ENCODE measurements around the gene GMPPA.

Gene GMPPA

DNA sequence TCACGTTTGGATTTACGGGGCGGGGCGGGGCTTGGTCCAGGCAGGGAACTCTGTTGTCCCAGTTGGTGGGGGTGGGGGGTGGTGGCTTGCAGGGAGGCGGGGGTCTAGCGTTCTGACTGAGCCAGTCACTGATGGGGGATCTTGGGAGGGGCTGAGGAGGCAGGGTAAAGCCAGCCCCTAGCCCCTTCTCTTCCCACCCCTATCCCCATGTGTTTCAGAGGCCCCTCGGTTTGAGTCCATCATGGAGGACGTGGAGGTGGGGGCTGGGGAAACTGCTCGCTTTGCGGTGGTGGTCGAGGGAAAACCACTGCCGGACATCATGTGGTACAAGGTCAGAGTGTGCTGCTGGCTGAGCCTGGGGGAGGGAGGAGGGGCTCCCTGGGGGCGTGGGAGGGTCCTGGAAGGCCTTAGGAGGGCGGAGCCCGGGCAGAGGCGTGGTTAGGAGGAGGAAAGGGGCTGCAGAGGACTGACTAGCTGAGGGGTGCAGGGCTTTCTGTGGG, 22.0 kb upstream of the GMPPA start:
- H3K36me3 ChIP-seq (ENCODE audit: control insufficient read depth in 2 of 2, insufficient read depth in 2 of 2, low read length in 2 of 2), result peaks cover 50 to 62% of the 10 kb centered on the region in 2 donors
- H3K27me3 ChIP-seq (ENCODE audit: control insufficient read depth in 1 of 2, insufficient read depth in 2 of 2, low read length in 2 of 2), result no peaks in the 10 kb centered on the region
- peaks cover 25% of the 10 kb centered on the region for H3K4me1 ChIP-seq (ENCODE audit: control insufficient read depth, insufficient read depth, low read length)
- H3K27ac ChIP-seq (ENCODE audit: low read length), result peak overlapping the region; percentile 71
- H3K9ac ChIP-seq (ENCODE audit: low read length in 2 of 2), result no peak overlapping the region
- H3K4me3 ChIP-seq (ENCODE audit: low read length in 2 of 2), result no peak overlapping the region
- H3K9me3 ChIP-seq (ENCODE audit: control insufficient read depth in 2 of 2, low read length in 2 of 2), result no peaks in the 10 kb centered on the region

DNA sequence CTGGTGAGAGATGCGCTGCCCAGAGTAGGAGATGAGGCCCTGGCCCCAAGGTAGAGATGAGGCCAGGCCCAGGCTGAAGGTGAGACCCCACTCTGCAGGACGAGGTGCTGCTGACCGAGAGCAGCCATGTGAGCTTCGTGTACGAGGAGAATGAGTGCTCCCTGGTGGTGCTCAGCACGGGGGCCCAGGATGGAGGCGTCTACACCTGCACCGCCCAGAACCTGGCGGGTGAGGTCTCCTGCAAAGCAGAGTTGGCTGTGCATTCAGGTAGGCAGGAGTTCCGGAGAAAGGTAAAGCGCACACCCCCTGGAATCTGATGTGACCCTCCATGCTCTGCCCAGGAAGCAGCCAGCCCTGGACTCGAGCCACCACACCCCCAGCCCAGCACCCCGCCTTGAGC, 21.5 kb upstream of the GMPPA start:
- Histone ChIP-seq H3K36me3 (ENCODE audit: control insufficient read depth in 2 of 2, insufficient read depth in 2 of 2, low read length in 2 of 2) (peaks cover 55 to 61% of the 10 kb centered on the region in 2 donors), H3K9ac (ENCODE audit: low read length in 2 of 2) (no peak overlapping the region), H3K27ac (ENCODE audit: low read length) (peak overlapping the region; percentile 71), H3K9me3 (ENCODE audit: control insufficient read depth in 2 of 2, low read length in 2 of 2) (no peaks in the 10 kb centered on the region), H3K4me1 (ENCODE audit: control insufficient read depth, insufficient read depth, low read length) (peaks cover 25% of the 10 kb centered on the region), H3K27me3 (ENCODE audit: control insufficient read depth in 1 of 2, insufficient read depth in 2 of 2, low read length in 2 of 2) (no peaks in the 10 kb centered on the region), H3K4me3 (ENCODE audit: low read length in 2 of 2) (no peak overlapping the region)

DNA sequence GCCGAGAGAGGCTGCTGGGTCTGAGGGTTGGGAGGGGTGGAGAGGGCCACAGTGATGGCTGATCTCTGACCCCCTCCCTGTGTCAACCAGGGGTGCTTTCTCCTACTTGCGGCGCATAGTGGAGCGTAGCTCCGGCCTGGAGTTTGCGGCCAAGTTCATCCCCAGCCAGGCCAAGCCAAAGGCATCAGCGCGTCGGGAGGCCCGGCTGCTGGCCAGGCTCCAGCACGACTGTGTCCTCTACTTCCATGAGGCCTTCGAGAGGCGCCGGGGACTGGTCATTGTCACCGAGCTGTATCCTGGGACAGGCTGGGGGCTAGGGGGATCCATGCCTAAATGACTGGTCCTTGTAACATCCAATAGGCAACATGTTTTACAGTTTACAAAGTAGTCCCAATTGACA, 20.9 kb upstream of the GMPPA start:
- peak overlapping the region in 1 of 2 donors; percentile 36 for H3K9ac ChIP-seq (ENCODE audit: low read length in 2 of 2)
- peak overlapping the region; percentile 71 for H3K27ac ChIP-seq (ENCODE audit: low read length)
- no peaks in the 10 kb centered on the region for H3K27me3 ChIP-seq (ENCODE audit: control insufficient read depth in 1 of 2, insufficient read depth in 2 of 2, low read length in 2 of 2)
- peaks cover 24% of the 10 kb centered on the region for H3K4me1 ChIP-seq (ENCODE audit: control insufficient read depth, insufficient read depth, low read length)
- no peak overlapping the region for H3K4me3 ChIP-seq (ENCODE audit: low read length in 2 of 2)
- no peaks in the 10 kb centered on the region for H3K9me3 ChIP-seq (ENCODE audit: control insufficient read depth in 2 of 2, low read length in 2 of 2)
- peaks cover 52 to 62% of the 10 kb centered on the region in 2 donors for H3K36me3 ChIP-seq (ENCODE audit: control insufficient read depth in 2 of 2, insufficient read depth in 2 of 2, low read length in 2 of 2)

DNA sequence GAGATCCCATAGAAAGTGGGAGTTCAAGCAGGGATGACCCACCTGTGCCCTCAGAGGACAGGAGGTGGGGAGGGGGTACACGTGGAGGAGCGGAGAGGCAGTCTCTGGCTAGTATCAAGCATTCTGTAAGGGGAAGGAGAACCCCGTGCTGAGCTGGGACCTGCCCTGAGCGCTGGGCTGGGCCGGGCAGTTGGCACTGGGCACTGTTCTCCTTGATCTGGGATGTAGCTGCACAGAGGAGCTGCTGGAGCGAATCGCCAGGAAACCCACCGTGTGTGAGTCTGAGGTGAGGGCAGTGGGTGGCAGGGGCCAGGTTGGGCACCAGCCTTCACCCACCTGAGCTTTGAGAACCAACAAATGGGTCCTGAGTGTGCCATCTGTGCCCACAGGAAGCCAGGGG, 19.8 kb upstream of the GMPPA start:
- H3K9me3 ChIP-seq (ENCODE audit: control insufficient read depth in 2 of 2, low read length in 2 of 2), result no peaks in the 10 kb centered on the region
- no peak overlapping the region for H3K4me3 ChIP-seq (ENCODE audit: low read length in 2 of 2)
- H3K36me3 ChIP-seq (ENCODE audit: control insufficient read depth in 2 of 2, insufficient read depth in 2 of 2, low read length in 2 of 2), result peaks cover 44 to 57% of the 10 kb centered on the region in 2 donors
- H3K27ac ChIP-seq (ENCODE audit: low read length), result peak overlapping the region; percentile 71
- H3K4me1 ChIP-seq (ENCODE audit: control insufficient read depth, insufficient read depth, low read length), result peaks cover 34% of the 10 kb centered on the region
- no peak overlapping the region for H3K9ac ChIP-seq (ENCODE audit: low read length in 2 of 2)
- H3K27me3 ChIP-seq (ENCODE audit: control insufficient read depth in 1 of 2, insufficient read depth in 2 of 2, low read length in 2 of 2), result peaks cover 0 to 2% of the 10 kb centered on the region in 2 donors

- no peak overlapping the region for H3K4me3 ChIP-seq (ENCODE audit: low read length in 2 of 2)
- H3K4me1 ChIP-seq (ENCODE audit: control insufficient read depth, insufficient read depth, low read length), result peaks cover 43% of the 10 kb centered on the region
- H3K9me3 ChIP-seq (ENCODE audit: control insufficient read depth in 2 of 2, low read length in 2 of 2), result no peaks in the 10 kb centered on the region
- peaks cover 40 to 55% of the 10 kb centered on the region in 2 donors for H3K36me3 ChIP-seq (ENCODE audit: control insufficient read depth in 2 of 2, insufficient read depth in 2 of 2, low read length in 2 of 2)
- H3K27me3 ChIP-seq (ENCODE audit: control insufficient read depth in 1 of 2, insufficient read depth in 2 of 2, low read length in 2 of 2), result peaks cover 0 to 8% of the 10 kb centered on the region in 2 donors
- H3K27ac ChIP-seq (ENCODE audit: low read length), result peak overlapping the region; percentile 71
- no peak overlapping the region for H3K9ac ChIP-seq (ENCODE audit: low read length in 2 of 2)
Measured at GRCh38 chr2:219480004-219480403, 18.7 kb upstream of the GMPPA start.

- no peak overlapping the region for H3K4me3 ChIP-seq (ENCODE audit: low read length in 2 of 2)
- H3K4me1 ChIP-seq (ENCODE audit: control insufficient read depth, insufficient read depth, low read length), result peaks cover 31% of the 10 kb centered on the region
- no peak overlapping the region for H3K9ac ChIP-seq (ENCODE audit: low read length in 2 of 2)
- H3K36me3 ChIP-seq (ENCODE audit: control insufficient read depth in 2 of 2, insufficient read depth in 2 of 2, low read length in 2 of 2), result peaks cover 52 to 54% of the 10 kb centered on the region in 2 donors
- peak overlapping the region; percentile 70 for H3K27ac ChIP-seq (ENCODE audit: low read length)
- H3K9me3 ChIP-seq (ENCODE audit: control insufficient read depth in 2 of 2, low read length in 2 of 2), result no peaks in the 10 kb centered on the region
- peaks cover 4 to 8% of the 10 kb centered on the region in 2 donors for H3K27me3 ChIP-seq (ENCODE audit: control insufficient read depth in 1 of 2, insufficient read depth in 2 of 2, low read length in 2 of 2)
Measured at GRCh38 chr2:219482674-219483405, 15.9 kb upstream of the GMPPA start.

DNA sequence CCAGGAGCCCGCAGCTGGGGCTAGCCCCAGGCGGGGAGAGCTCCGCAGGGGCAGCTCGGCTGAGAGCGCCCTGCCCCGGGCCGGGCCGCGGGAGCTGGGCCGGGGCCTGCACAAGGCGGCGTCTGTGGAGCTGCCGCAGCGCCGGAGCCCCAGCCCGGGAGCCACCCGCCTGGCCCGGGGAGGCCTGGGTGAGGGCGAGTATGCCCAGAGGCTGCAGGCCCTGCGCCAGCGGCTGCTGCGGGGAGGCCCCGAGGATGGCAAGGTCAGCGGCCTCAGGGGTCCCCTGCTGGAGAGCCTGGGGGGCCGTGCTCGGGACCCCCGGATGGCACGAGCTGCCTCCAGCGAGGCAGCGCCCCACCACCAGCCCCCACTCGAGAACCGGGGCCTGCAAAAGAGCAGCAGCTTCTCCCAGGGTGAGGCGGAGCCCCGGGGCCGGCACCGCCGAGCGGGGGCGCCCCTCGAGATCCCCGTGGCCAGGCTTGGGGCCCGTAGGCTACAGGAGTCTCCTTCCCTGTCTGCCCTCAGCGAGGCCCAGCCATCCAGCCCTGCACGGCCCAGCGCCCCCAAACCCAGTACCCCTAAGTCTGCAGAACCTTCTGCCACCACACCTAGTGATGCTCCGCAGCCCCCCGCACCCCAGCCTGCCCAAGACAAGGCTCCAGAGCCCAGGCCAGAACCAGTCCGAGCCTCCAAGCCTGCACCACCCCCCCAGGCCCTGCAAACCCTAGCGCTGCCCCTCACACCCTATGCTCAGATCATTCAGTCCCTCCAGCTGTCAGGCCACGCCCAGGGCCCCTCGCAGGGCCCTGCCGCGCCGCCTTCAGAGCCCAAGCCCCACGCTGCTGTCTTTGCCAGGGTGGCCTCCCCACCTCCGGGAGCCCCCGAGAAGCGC, 15.0 kb upstream of the GMPPA start:
- no peak overlapping the region for H3K9ac ChIP-seq (ENCODE audit: low read length in 2 of 2)
- H3K4me3 ChIP-seq (ENCODE audit: low read length in 2 of 2), result no peak overlapping the region
- H3K27ac ChIP-seq (ENCODE audit: low read length), result peak overlapping the region; percentile 70
- H3K27me3 ChIP-seq (ENCODE audit: control insufficient read depth in 1 of 2, insufficient read depth in 2 of 2, low read length in 2 of 2), result peaks cover 4 to 8% of the 10 kb centered on the region in 2 donors
- peaks cover 30% of the 10 kb centered on the region for H3K4me1 ChIP-seq (ENCODE audit: control insufficient read depth, insufficient read depth, low read length)
- H3K36me3 ChIP-seq (ENCODE audit: control insufficient read depth in 2 of 2, insufficient read depth in 2 of 2, low read length in 2 of 2), result peaks cover 55 to 56% of the 10 kb centered on the region in 2 donors
- no peaks in the 10 kb centered on the region for H3K9me3 ChIP-seq (ENCODE audit: control insufficient read depth in 2 of 2, low read length in 2 of 2)

- Histone ChIP-seq H3K27ac (ENCODE audit: low read length) (peak overlapping the region; percentile 70), H3K4me1 (ENCODE audit: control insufficient read depth, insufficient read depth, low read length) (peaks cover 30% of the 10 kb centered on the region), H3K4me3 (ENCODE audit: low read length in 2 of 2) (peak overlapping the region in 1 of 2 donors; percentile 44), H3K9ac (ENCODE audit: low read length in 2 of 2) (no peak overlapping the region), H3K36me3 (ENCODE audit: control insufficient read depth in 2 of 2, insufficient read depth in 2 of 2, low read length in 2 of 2) (peaks cover 50 to 51% of the 10 kb centered on the region in 2 donors), H3K9me3 (ENCODE audit: control insufficient read depth in 2 of 2, low read length in 2 of 2) (no peaks in the 10 kb centered on the region), H3K27me3 (ENCODE audit: control insufficient read depth in 1 of 2, insufficient read depth in 2 of 2, low read length in 2 of 2) (peaks cover 4 to 8% of the 10 kb centered on the region in 2 donors)
Measured at GRCh38 chr2:219484343-219485200, 14.1 kb upstream of the GMPPA start.

DNA sequence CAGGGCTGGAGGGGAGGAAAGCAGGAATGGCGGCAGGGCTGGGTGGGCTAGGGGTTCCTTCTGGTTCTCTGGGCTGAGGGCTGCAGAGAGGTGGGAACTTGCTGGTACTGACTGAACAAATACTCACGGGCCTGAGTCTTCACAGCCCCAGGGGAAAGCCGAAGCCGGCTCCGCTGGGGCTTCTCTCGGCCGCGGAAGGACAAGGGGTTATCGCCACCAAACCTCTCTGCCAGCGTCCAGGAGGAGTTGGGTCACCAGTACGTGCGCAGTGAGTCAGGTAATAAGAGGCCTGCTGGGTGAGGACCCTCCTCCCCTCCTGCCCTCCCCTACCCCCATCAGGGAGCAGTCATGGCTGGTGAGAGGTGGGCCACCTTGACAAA, 13.5 kb upstream of the GMPPA start:
- H3K9ac ChIP-seq (ENCODE audit: low read length in 2 of 2), result no peak overlapping the region
- H3K27ac ChIP-seq (ENCODE audit: low read length), result peak overlapping the region; percentile 66
- H3K4me1 ChIP-seq (ENCODE audit: control insufficient read depth, insufficient read depth, low read length), result peaks cover 30% of the 10 kb centered on the region
- H3K9me3 ChIP-seq (ENCODE audit: control insufficient read depth in 2 of 2, low read length in 2 of 2), result no peaks in the 10 kb centered on the region
- peaks cover 4 to 8% of the 10 kb centered on the region in 2 donors for H3K27me3 ChIP-seq (ENCODE audit: control insufficient read depth in 1 of 2, insufficient read depth in 2 of 2, low read length in 2 of 2)
- no peak overlapping the region for H3K4me3 ChIP-seq (ENCODE audit: low read length in 2 of 2)
- peaks cover 47 to 49% of the 10 kb centered on the region in 2 donors for H3K36me3 ChIP-seq (ENCODE audit: control insufficient read depth in 2 of 2, insufficient read depth in 2 of 2, low read length in 2 of 2)

DNA sequence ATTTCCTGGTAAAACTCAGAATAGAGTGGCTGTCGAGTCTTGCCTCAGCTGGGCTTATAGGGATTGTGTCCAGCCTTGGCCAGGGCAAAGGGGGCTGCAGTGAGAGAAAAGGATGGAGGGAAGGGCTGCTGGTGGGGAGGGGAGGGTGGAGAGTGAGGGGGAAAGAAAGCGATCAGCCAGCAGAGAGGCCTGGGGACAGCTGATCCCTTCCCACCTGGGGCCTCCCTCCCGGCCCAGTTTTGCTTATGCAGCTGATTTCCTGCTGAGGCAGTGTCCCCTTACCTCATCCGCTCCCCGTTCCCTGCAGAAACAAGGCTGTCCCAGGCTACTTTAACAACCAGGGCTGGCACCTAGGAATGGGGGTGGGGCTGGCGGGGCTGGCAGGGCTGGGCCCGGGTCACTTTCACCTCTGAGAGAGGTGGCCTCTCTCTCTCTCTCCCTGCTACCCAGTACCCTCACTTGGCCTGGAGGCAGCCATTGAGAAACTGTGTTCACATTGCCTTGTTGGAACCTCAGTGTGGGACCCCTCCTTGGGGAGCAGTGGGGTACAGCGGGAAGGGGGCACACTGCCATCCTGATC, 12.2 kb upstream of the GMPPA start:
- Histone ChIP-seq H3K27me3 (ENCODE audit: control insufficient read depth in 1 of 2, insufficient read depth in 2 of 2, low read length in 2 of 2) (peaks cover 4 to 8% of the 10 kb centered on the region in 2 donors), H3K36me3 (ENCODE audit: control insufficient read depth in 2 of 2, insufficient read depth in 2 of 2, low read length in 2 of 2) (peaks cover 41% of the 10 kb centered on the region in 2 donors), H3K4me3 (ENCODE audit: low read length in 2 of 2) (no peak overlapping the region), H3K4me1 (ENCODE audit: control insufficient read depth, insufficient read depth, low read length) (peaks cover 25% of the 10 kb centered on the region), H3K27ac (ENCODE audit: low read length) (peak overlapping the region; percentile 66), H3K9me3 (ENCODE audit: control insufficient read depth in 2 of 2, low read length in 2 of 2) (no peaks in the 10 kb centered on the region), H3K9ac (ENCODE audit: low read length in 2 of 2) (no peak overlapping the region)

Data from stomach smooth muscle (tissue), 2 donors.